Measurements from ENCODE around the gene RALGPS1.

GRCh38 chr9:127112735-127113161 lies 198.2 kb downstream of the RALGPS1 start:
- TF ChIP-seq ZNF384 (IDR thresholded peaks at IDR 0.05) (no peak), NFRKB (IDR thresholded peaks at IDR 0.05) (no peak), BHLHE40 (IDR thresholded peaks at IDR 0.05; ENCODE audit: borderline replicate concordance) (no peak), FOXM1 (IDR thresholded peaks at IDR 0.05; ENCODE audit: borderline replicate concordance) (no peak), SP1 (IDR thresholded peaks at IDR 0.05) (no peak), FOXK2 (IDR thresholded peaks at IDR 0.05) (no peak), ELF4 (IDR thresholded peaks at IDR 0.05) (no peak)

All from HEK293T (cell line).